ENCODE data around the gene PLOD3.

Gene PLOD3

GRCh38 chr7:101168412-101169049 lies 48.9 kb downstream of the PLOD3 start:
- H3K9ac ChIP-seq (ENCODE audit: insufficient read length) = no peak overlapping the region
- H3K9me3 ChIP-seq (ENCODE audit: low read depth, low read length) = no peaks in the 10 kb centered on the region
- H3K36me3 ChIP-seq (ENCODE audit: insufficient read depth, low read length) = no peaks in the 10 kb centered on the region
- no peak overlapping the region for H3K27ac ChIP-seq
- DNase-seq (ENCODE audit: low read depth, low spot score) = no peak
- TF ChIP-seq POLR2AphosphoS5 (IDR thresholded peaks at IDR 0.05; ENCODE audit: borderline replicate concordance, low read depth, low read length) (no peak), FOXP2 (optimal IDR thresholded peaks at IDR 0.05; ENCODE audit: control extremely low read depth, extremely low read length, insufficient read depth) (no peak), EZH2 (IDR thresholded peaks at IDR 0.05) (no peak)
- no peak overlapping the region for H3K4me3 ChIP-seq

GRCh38 chr7:101167645-101168411 lies 49.6 kb downstream of the PLOD3 start:
- no peak overlapping the region for H3K9ac ChIP-seq (ENCODE audit: insufficient read length)
- no peak overlapping the region for H3K27ac ChIP-seq
- H3K4me3 ChIP-seq = no peak overlapping the region
- no peaks in the 10 kb centered on the region for H3K9me3 ChIP-seq (ENCODE audit: low read depth, low read length)
- no peak for DNase-seq (ENCODE audit: low read depth, low spot score)
- TF ChIP-seq FOXP2 (optimal IDR thresholded peaks at IDR 0.05; ENCODE audit: control extremely low read depth, extremely low read length, insufficient read depth) (no peak), POLR2AphosphoS5 (IDR thresholded peaks at IDR 0.05; ENCODE audit: borderline replicate concordance, low read depth, low read length) (no peak), EZH2 (IDR thresholded peaks at IDR 0.05) (no peak)
- H3K36me3 ChIP-seq (ENCODE audit: insufficient read depth, low read length) = no peaks in the 10 kb centered on the region

- Histone ChIP-seq H3K9ac (ENCODE audit: insufficient read length) (no peak overlapping the region), H3K4me3 (no peak overlapping the region), H3K36me3 (ENCODE audit: insufficient read depth, low read length) (no peaks in the 10 kb centered on the region), H3K9me3 (ENCODE audit: low read depth, low read length) (no peaks in the 10 kb centered on the region), H3K27ac (no peak overlapping the region)
- TF ChIP-seq FOXP2 (optimal IDR thresholded peaks at IDR 0.05; ENCODE audit: control extremely low read depth, extremely low read length, insufficient read depth) (no peak), EZH2 (IDR thresholded peaks at IDR 0.05) (no peak), POLR2AphosphoS5 (IDR thresholded peaks at IDR 0.05; ENCODE audit: borderline replicate concordance, low read depth, low read length) (no peak)
- no peak for DNase-seq (ENCODE audit: low read depth, low spot score)
Measured at GRCh38 chr7:101166909-101167644, 50.3 kb downstream of the PLOD3 start.

- H3K27ac ChIP-seq = no peak overlapping the region
- H3K36me3 ChIP-seq (ENCODE audit: insufficient read depth, low read length) = no peaks in the 10 kb centered on the region
- no peak overlapping the region for H3K9ac ChIP-seq (ENCODE audit: insufficient read length)
- no peaks in the 10 kb centered on the region for H3K9me3 ChIP-seq (ENCODE audit: low read depth, low read length)
- TF ChIP-seq EZH2 (IDR thresholded peaks at IDR 0.05) (no peak), POLR2AphosphoS5 (IDR thresholded peaks at IDR 0.05; ENCODE audit: borderline replicate concordance, low read depth, low read length) (no peak), FOXP2 (optimal IDR thresholded peaks at IDR 0.05; ENCODE audit: control extremely low read depth, extremely low read length, insufficient read depth) (no peak)
- no peak overlapping the region for H3K4me3 ChIP-seq
- no peak for DNase-seq (ENCODE audit: low read depth, low spot score)
Measured at GRCh38 chr7:101166648-101166908, 50.8 kb downstream of the PLOD3 start.

- Histone ChIP-seq H3K4me3 (peak overlapping the region; percentile 55), H3K36me3 (ENCODE audit: insufficient read depth, low read length) (no peaks in the 10 kb centered on the region), H3K9ac (ENCODE audit: insufficient read length) (no peak overlapping the region), H3K9me3 (ENCODE audit: low read depth, low read length) (no peaks in the 10 kb centered on the region), H3K27ac (no peak overlapping the region)
- DNase-seq (ENCODE audit: low read depth, low spot score) = no peak
- TF ChIP-seq EZH2 (IDR thresholded peaks at IDR 0.05) (no peak), POLR2AphosphoS5 (IDR thresholded peaks at IDR 0.05; ENCODE audit: borderline replicate concordance, low read depth, low read length) (no peak), FOXP2 (optimal IDR thresholded peaks at IDR 0.05; ENCODE audit: control extremely low read depth, extremely low read length, insufficient read depth) (no peak)
Measured at GRCh38 chr7:101165958-101166647, 51.3 kb downstream of the PLOD3 start.

GRCh38 chr7:101165075-101165957 lies 52.1 kb downstream of the PLOD3 start, which contains the start of gene VGF:
Gene VGF, minus strand, starts transcription at chr7:101165569. Its CDS starts 726 bp downstream, at chr7:101164843.
- H3K27ac ChIP-seq = no peak within 1 kb of the TSS
- TF ChIP-seq EZH2 (IDR thresholded peaks at IDR 0.05) = no peak
- TF ChIP-seq FOXP2 (optimal IDR thresholded peaks at IDR 0.05; ENCODE audit: control extremely low read depth, extremely low read length, insufficient read depth) = no peak
- TF ChIP-seq POLR2AphosphoS5 (IDR thresholded peaks at IDR 0.05; ENCODE audit: borderline replicate concordance, low read depth, low read length) = no peak
- H3K4me3 ChIP-seq = peak within 1 kb of the TSS; percentile 77
- peak; percentile 24 for DNase-seq (ENCODE audit: low read depth, low spot score)
- H3K9me3 ChIP-seq (ENCODE audit: low read depth, low read length) = no peaks in the 10 kb centered on the region
- H3K36me3 ChIP-seq (ENCODE audit: insufficient read depth, low read length) = no peaks in the 10 kb centered on the region
- H3K9ac ChIP-seq (ENCODE audit: insufficient read length) = no peak within 1 kb of the TSS

- no peaks in the 10 kb centered on the region for H3K9me3 ChIP-seq (ENCODE audit: low read depth, low read length)
- no peak for DNase-seq (ENCODE audit: low read depth, low spot score)
- TF ChIP-seq EZH2 (IDR thresholded peaks at IDR 0.05) (no peak), POLR2AphosphoS5 (IDR thresholded peaks at IDR 0.05; ENCODE audit: borderline replicate concordance, low read depth, low read length) (no peak), FOXP2 (optimal IDR thresholded peaks at IDR 0.05; ENCODE audit: control extremely low read depth, extremely low read length, insufficient read depth) (no peak)
- H3K4me3 ChIP-seq = peak overlapping the region; percentile 77
- no peak overlapping the region for H3K27ac ChIP-seq
- no peaks in the 10 kb centered on the region for H3K36me3 ChIP-seq (ENCODE audit: insufficient read depth, low read length)
- H3K9ac ChIP-seq (ENCODE audit: insufficient read length) = no peak overlapping the region
Measured at GRCh38 chr7:101164071-101164840, 53.1 kb downstream of the PLOD3 start.
